OCI-LY3 (cell line): ENCODE measurements around the gene PDE3A.

Source experiments
- CTCF ChIP-seq: fragments of 200-600, 300-600 bp; sonication (generic); IDR thresholded peaks from 2 replicates; pipeline ENCODE4 v1.5.1; 2014; ENCODE audit warnings: antibody characterized with exemption, low read length, low read depth
- EZH2phosphoT487 ChIP-seq: fragments of 200-600 bp; shearing (Covaris generic); IDR thresholded peaks from 2 replicates; pipeline ENCODE4 v1.6.1; 2018; ENCODE audit warnings: antibody characterized with exemption, mixed run types, low read depth

DNA sequence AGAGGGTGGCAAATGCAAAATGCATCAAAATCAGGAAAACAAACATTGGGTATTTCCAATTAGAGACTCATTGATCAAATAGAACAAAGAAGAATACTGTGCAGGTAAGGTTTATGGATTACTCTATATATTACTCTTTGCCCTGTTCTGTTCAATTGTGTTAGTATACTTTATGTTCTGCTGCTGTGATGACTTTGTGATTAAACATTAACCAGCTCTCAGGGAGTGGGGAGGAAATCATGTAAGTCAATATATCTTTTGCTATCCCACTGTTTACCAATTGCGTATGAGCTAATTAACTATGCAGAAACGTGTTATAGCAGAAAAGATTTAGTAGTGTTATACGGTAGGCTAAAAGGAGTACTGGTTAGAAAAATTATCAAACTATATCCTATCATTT is 129.4 kb downstream of the PDE3A start:
- TF ChIP-seq CTCF (no peak), EZH2phosphoT487 (no peak)
